H1 (cell line): ENCODE data around the gene CIAO2B. TPM values are rescaled to one million over a fixed set of nuclear protein-coding genes. Genes with fewer than 3 reads are reported as not detected.

Experiments
- CTCF ChIA-PET: fragments of 300-600 bp; sonication (Branson Sonifier 250); formaldehyde crosslinking; loops from one replicate; lab custom pipeline; 2021; ENCODE audit not compliant: partially characterized antibody; lab: Charles Lee
- POLR2A ChIA-PET: fragments of 300-600 bp; sonication (Branson Sonifier 250); formaldehyde crosslinking; loops from one replicate; lab custom pipeline; 2021; ENCODE audit warnings: inconsistent platforms; ENCODE audit not compliant: partially characterized antibody; lab: Charles Lee
- DNase-seq, 2 experiments: peaks; one replicate each; pipeline versions ENCODE4 v3.0.0 to v3.0.0-alpha.2; 2010 to 2022; ENCODE audit warnings: low spot score in 2 of 2, low read depth in 1 of 2, mixed read lengths in 1 of 2
- FAIRE-seq: peaks from 2 replicates; lab custom pipeline; 2011; peaks lifted over from hg19 to GRCh38; lab: Jason Lieb, UNC
- H2AFZ ChIP-seq: 2 replicates; pipeline ENCODE4 v1.8.1; 2012; ENCODE audit warnings: low read length, inconsistent platforms
- H2AK5ac ChIP-seq: 2 replicates; pipeline ENCODE4 v1.6.1; 2013; ENCODE audit warnings: low read depth, low read length
- H2BK120ac ChIP-seq: replicated peaks from 2 replicates; pipeline ENCODE3; 2013; ENCODE audit warnings: low read depth, low read length, inconsistent platforms
- H2BK12ac ChIP-seq: 2 replicates; pipeline ENCODE4 v1.6.1; 2013; ENCODE audit warnings: low read depth, low read length
- H2BK15ac ChIP-seq: 2 replicates; pipeline ENCODE4 v1.6.1; 2013; ENCODE audit warnings: low read length
- H2BK20ac ChIP-seq: 2 replicates; pipeline ENCODE4 v1.6.1; 2013; ENCODE audit warnings: low read length
- H2BK5ac ChIP-seq: 2 replicates; pipeline ENCODE4 v1.6.1; 2013; ENCODE audit warnings: low read depth, low read length
- H3K14ac ChIP-seq: 2 replicates; pipeline ENCODE4 v1.6.1; 2013; ENCODE audit warnings: inconsistent platforms; ENCODE audit not compliant: insufficient read length
- H3K18ac ChIP-seq: 2 replicates; pipeline ENCODE4 v1.6.1; 2013; ENCODE audit warnings: low read length; ENCODE audit errors: extremely low read depth
- H3K23ac ChIP-seq: 2 replicates; pipeline ENCODE4 v1.6.1; 2013; ENCODE audit warnings: inconsistent platforms; ENCODE audit not compliant: insufficient read length
- H3K23me2 ChIP-seq: 2 replicates; pipeline ENCODE4 v1.6.1; 2013; ENCODE audit warnings: low read depth, low read length
- H3K27ac ChIP-seq: 2 replicates; pipeline ENCODE4 v1.6.1; 2011; ENCODE audit warnings: low read depth, low read length, inconsistent platforms
- H3K27me3 ChIP-seq, 4 experiments: replicated peaks in 1 of 4; 1 replicate in 1 of 4; 2 replicates in 3 of 4; pipeline versions ENCODE4 v1.6.1 to v1.8.1; 2011 to 2013; ENCODE audit warnings: low read length in 3 of 4, mild to moderate bottlenecking in 3 of 4, inconsistent platforms in 2 of 4, mixed read lengths in 2 of 4, moderate library complexity in 1 of 4; ENCODE audit not compliant: control insufficient read depth in 3 of 4, insufficient read depth in 3 of 4; ENCODE audit errors: extremely low read depth in 1 of 4
- H3K36me3 ChIP-seq, 4 experiments: 2 replicates each; pipeline versions ENCODE4 v1.6.1 to v1.8.1; 2011 to 2013; ENCODE audit warnings: mild to moderate bottlenecking in 4 of 4, low read length in 3 of 4, moderate library complexity in 2 of 4, control low read depth in 1 of 4, inconsistent platforms in 1 of 4; ENCODE audit not compliant: insufficient read depth in 4 of 4, control insufficient read depth in 2 of 4
- H3K4ac ChIP-seq: replicated peaks from 2 replicates; pipeline ENCODE3; 2013; ENCODE audit warnings: low read length, low read depth, mixed read lengths, inconsistent platforms; ENCODE audit not compliant: insufficient read length
- H3K4me1 ChIP-seq, 4 experiments: replicated peaks in 1 of 4; 1 replicate in 1 of 4; 2 replicates in 3 of 4; pipeline versions ENCODE4 v1.6.1 to v1.8.1; 2011 to 2013; ENCODE audit warnings: low read length in 3 of 4, inconsistent platforms in 2 of 4, mixed read lengths in 1 of 4; ENCODE audit not compliant: insufficient read depth in 4 of 4, control insufficient read depth in 3 of 4
- H3K4me2 ChIP-seq, 2 experiments: 2 replicates each; pipeline versions ENCODE4 v1.6.1 to v1.8.1; 2011 to 2013; ENCODE audit warnings: low read depth in 2 of 2, low read length in 2 of 2, control low read depth in 1 of 2, inconsistent platforms in 1 of 2, mild to moderate bottlenecking in 1 of 2; ENCODE audit not compliant: insufficient read depth in 1 of 2
- H3K4me3 ChIP-seq, 4 experiments: fragments of 200-600, 300-600 bp in 1 of 4; sonication (generic), shearing (Covaris generic), sonication (Bioruptor Twin) in 1 of 4; 2 replicates each; pipeline versions ENCODE4 v1.5.1 to v1.8.1; 2011 to 2016; ENCODE audit warnings: low read length in 4 of 4, low read depth in 3 of 4, control low read depth in 2 of 4, inconsistent platforms in 2 of 4, mild to moderate bottlenecking in 2 of 4, mixed read lengths in 1 of 4, moderate library complexity in 1 of 4; ENCODE audit not compliant: insufficient read depth in 2 of 4; ENCODE audit errors: extremely low read depth in 1 of 4
- H3K56ac ChIP-seq: replicated peaks from 2 replicates; pipeline ENCODE3; 2013; ENCODE audit warnings: low read depth, mild to moderate bottlenecking, mixed read lengths, low read length, inconsistent platforms; ENCODE audit not compliant: insufficient read length
- H3K79me1 ChIP-seq: 2 replicates; pipeline ENCODE4 v1.6.1; 2013; ENCODE audit warnings: low read depth, low read length, control low read depth
- H3K79me2 ChIP-seq, 2 experiments: 2 replicates each; pipeline versions ENCODE4 v1.6.1 to v1.8.1; 2012 to 2013; ENCODE audit warnings: low read length in 2 of 2, mild to moderate bottlenecking in 2 of 2, inconsistent platforms in 1 of 2; ENCODE audit not compliant: insufficient read depth in 2 of 2, control insufficient read depth in 1 of 2
- H3K9ac ChIP-seq, 4 experiments: replicated peaks in 1 of 4; 1 replicate in 1 of 4; 2 replicates in 3 of 4; pipeline versions ENCODE4 v1.6.1 to v1.8.1; 2011 to 2013; ENCODE audit warnings: low read depth in 3 of 4, low read length in 3 of 4, control low read depth in 2 of 4, mild to moderate bottlenecking in 2 of 4, moderate library complexity in 2 of 4, inconsistent platforms in 1 of 4; ENCODE audit errors: extremely low read depth in 1 of 4
- H3K9me3 ChIP-seq, 2 experiments: 2 replicates each; pipeline versions ENCODE4 v1.6.1 to v1.8.1; 2012 to 2013; ENCODE audit warnings: mild to moderate bottlenecking in 2 of 2, moderate library complexity in 2 of 2, control low read depth in 1 of 2, inconsistent platforms in 1 of 2, low read depth in 1 of 2, low read length in 1 of 2, mixed read lengths in 1 of 2; ENCODE audit not compliant: insufficient read depth in 2 of 2
- H4K20me1 ChIP-seq, 2 experiments: replicated peaks in 1 of 2; 2 replicates each; pipeline versions ENCODE3 to v1.8.1; 2011 to 2013; ENCODE audit warnings: inconsistent platforms in 2 of 2, low read length in 2 of 2, mild to moderate bottlenecking in 1 of 2; ENCODE audit not compliant: insufficient read depth in 2 of 2, control insufficient read depth in 1 of 2
- H4K5ac ChIP-seq: 2 replicates; pipeline ENCODE4 v1.6.1; 2013; ENCODE audit warnings: low read length, low read depth, mixed read lengths, inconsistent platforms; ENCODE audit not compliant: insufficient read length
- H4K8ac ChIP-seq: 2 replicates; pipeline ENCODE4 v1.8.0; 2013; ENCODE audit warnings: mild to moderate bottlenecking, moderate library complexity, low read length, inconsistent platforms; ENCODE audit not compliant: insufficient read depth; ENCODE audit errors: extremely low read depth
- H4K91ac ChIP-seq: replicated peaks from 2 replicates; pipeline ENCODE3; 2013; ENCODE audit warnings: low read length, mixed read lengths, inconsistent platforms; ENCODE audit not compliant: insufficient read length
- ATF3 ChIP-seq: IDR thresholded peaks from 2 replicates; pipeline ENCODE4 v1.6.1; 2011; ENCODE audit warnings: low read depth, mild to moderate bottlenecking, low read length; ENCODE audit not compliant: insufficient read depth
- BRCA1 ChIP-seq: IDR thresholded peaks from 2 replicates; pipeline ENCODE4 v1.6.1; 2012; ENCODE audit warnings: low read depth, low read length, improper control_type of control experiment
- CREB1 ChIP-seq: IDR thresholded peaks from 2 replicates; pipeline ENCODE4 v1.6.1; 2012; ENCODE audit warnings: inconsistent platforms
- EP300 ChIP-seq, 2 experiments: IDR thresholded peaks; 1 replicate in 1 of 2; 2 replicates in 1 of 2; pipeline ENCODE4 v1.6.1; 2011 to 2012; ENCODE audit warnings: low read depth in 2 of 2, low read length in 2 of 2, mild to moderate bottlenecking in 2 of 2, borderline replicate concordance in 1 of 2, inconsistent platforms in 1 of 2, moderate library complexity in 1 of 2
- POU5F1 ChIP-seq: IDR thresholded peaks from 2 replicates; pipeline ENCODE4 v1.6.1; 2011; ENCODE audit warnings: low read depth, mild to moderate bottlenecking, low read length, moderate library complexity
- SP1 ChIP-seq: IDR thresholded peaks from 2 replicates; pipeline ENCODE4 v1.6.1; 2011; ENCODE audit warnings: low read depth, low read length
- TEAD4 ChIP-seq: IDR thresholded peaks from 2 replicates; pipeline ENCODE4 v1.6.1; 2012; ENCODE audit warnings: low read depth, low read length, inconsistent platforms, mixed read lengths
- WGBS, 2 experiments: shearing (Covaris generic) in 1 of 2; methylation state at CpG; one replicate each; pipeline versions ENCODE4 v1.1.6 to v1.1.7; 2013 to 2015; ENCODE audit warnings: low lambda C conversion rate in 2 of 2, mixed read lengths in 2 of 2, inconsistent platforms in 1 of 2, low coverage in 1 of 2, missing lambda C conversion rate in 1 of 2; ENCODE audit not compliant: insufficient replicate concordance in 2 of 2, insufficient coverage in 1 of 2, insufficient read length in 1 of 2; ENCODE audit errors: extremely low coverage in 1 of 2, missing lambda C conversion rate in 1 of 2; 5-methylcytosine and 5-hydroxymethylcytosine counted together
- polyA plus RNA-seq, 7 experiments: library from polyadenylated mRNA; depleted of rRNA in 3 of 7; stranded (reverse) in 5 of 7; unstranded in 2 of 7; fragments of >200 nt in 5 of 7; fragments of 200-250 nt in 2 of 7; gene quantifications; 1 replicate in 5 of 7; 2 replicates in 1 of 7; 4 replicates in 1 of 7; pipeline versions ENCODE4 v1.2.1 to v1.2.3, GENCODE V29; 2011 to 2013; ENCODE audit warnings: missing spikeins in 2 of 7, mixed read lengths in 2 of 7
- total RNA-seq: library from RNA; stranded (reverse); fragmentation: NEBNext Ultra II Directional; extraction: Animal tissue kit (Norgen Biotek cat#: 25700); gene quantifications from 2 replicates; pipeline ENCODE4 v1.2.1, GENCODE V29; 2021

CIAO2B gene
- total and polyA plus RNA-seq, 2 of the 8 experiments (the other 6 are each of a cell fraction or from before 2014, with no cell fraction given): 65.6 to 248 TPM

GRCh38 chr16:66972983-66973382 is 38.8 kb upstream of the CIAO2B start:
- Histone ChIP-seq H3K14ac (no peak overlapping the region), H3K4me3 (no peak overlapping the region)
- no peak for TF ChIP-seq SP1
- no peak for TF ChIP-seq ATF3
- TF ChIP-seq BRCA1: no peak
- TF ChIP-seq CREB1: no peak
- TF ChIP-seq EP300 (IDR thresholded peaks at IDR 0.05; ENCODE audit: borderline replicate concordance in 1 of 2, low read depth in 2 of 2, low read length in 2 of 2): no peak
- no peak for TF ChIP-seq POU5F1
- TF ChIP-seq TEAD4: no peak
- TF ChIP-seq, all 59 proteins: peak for 0
- Histone ChIP-seq H3K23me2 (no peaks in the 10 kb centered on the region), H2BK20ac (no peak overlapping the region), H2BK120ac (no peak overlapping the region), H4K91ac (no peak overlapping the region), H2BK5ac (no peak overlapping the region), H3K4me1 (no peaks in the 10 kb centered on the region; a peak in 1 of 7 replicates), H3K9me3 (no peaks in the 10 kb centered on the region), H4K20me1 (no peaks in the 10 kb centered on the region), H3K56ac (no peak overlapping the region), H3K23ac (no peak overlapping the region), H3K18ac (no peak overlapping the region), H2AFZ (no peak overlapping the region), H2BK12ac (no peak overlapping the region), H3K27me3 (no peaks in the 10 kb centered on the region), H3K4me2 (no peak overlapping the region), H2BK15ac (no peak overlapping the region), H3K36me3 (no peaks in the 10 kb centered on the region), H3K4ac (no peak overlapping the region), H3K79me2 (no peaks in the 10 kb centered on the region), H4K8ac (no peak overlapping the region), H3K79me1 (no peaks in the 10 kb centered on the region), H2AK5ac (no peak overlapping the region), H3K9ac (no peak overlapping the region), H3K27ac (no peak overlapping the region), H4K5ac (no peak overlapping the region)
- FAIRE-seq: no peak
- POLR2A ChIA-PET: interaction anchor here (1.6 kb wide), 1 partner anchor 13 kb away, joined by 6 read pairs; the partner anchor contains the start of gene CES3
- CTCF ChIA-PET: interaction anchor here (1.0 to 10.2 kb wide), 8 partner anchors 11 to 185 kb away, joined by 3 to 130 read pairs (median 3); partner anchors contain the start of gene CES3
- WGBS, 2 experiments: 93% methylated on average over 9 of the region's 9 CpGs; no CpG with 5 or more reads in 1 of the 2 experiments
- no peak for DNase-seq
